Gastrocnemius medialis (tissue), 4 donors: ENCODE data around the gene STAMBP. TPM values are rescaled to one million over a fixed set of nuclear protein-coding genes. Genes with fewer than 3 reads are reported as not detected.
A peak's percentile ranks its signal among the peaks of the same experiment; 100 is the strongest.

Experiments
- ATAC-seq, 2 donors: fragments of 150-250 bp; one replicate each; pipeline ENCODE4 v1.9.1; 2016
- DNase-seq, 2 donors: peaks; one replicate each; pipeline ENCODE4 v3.0.0-alpha.2; 2019
- H3K27ac ChIP-seq, 4 donors: fragments of 200-600 bp; sonication (generic); 1 replicate in 1 of 4; 2 replicates in 3 of 4; pipeline ENCODE4 v1.5.1; 2016 to 2018; ENCODE audit warnings: mild to moderate bottlenecking in 2 of 4, moderate library complexity in 1 of 4
- H3K27me3 ChIP-seq, 3 donors: fragments of 200-600 bp; sonication (generic) in 2 of 3; 1 replicate in 1 of 3; 2 replicates in 2 of 3; pipeline versions ENCODE4 v1.5.1 to v1.6.0; 2016 to 2019; ENCODE audit warnings: mild to moderate bottlenecking in 1 of 3, moderate library complexity in 1 of 3
- H3K36me3 ChIP-seq, 2 donors: fragments of 200-600 bp; sonication (generic) in 1 of 2; one replicate each; pipeline ENCODE4 v1.5.1; 2017 to 2018
- H3K4me1 ChIP-seq, 2 donors: fragments of 200-600 bp; sonication (generic) in 1 of 2; one replicate each; pipeline ENCODE4 v1.5.1; 2016 to 2017; ENCODE audit warnings: mild to moderate bottlenecking in 2 of 2
- H3K4me3 ChIP-seq, 4 donors: fragments of 200-600 bp; sonication (generic) in 3 of 4; 1 replicate in 1 of 4; 2 replicates in 3 of 4; pipeline ENCODE4 v1.5.1; 2016 to 2019; ENCODE audit warnings: mild to moderate bottlenecking in 2 of 4
- H3K9me3 ChIP-seq, 3 donors: fragments of 200-600 bp; sonication (generic) in 2 of 3; 1 replicate in 1 of 3; 2 replicates in 2 of 3; pipeline ENCODE4 v1.5.1; 2016 to 2019
- POLR2A ChIP-seq, 2 donors: fragments of 450-650 bp; IDR thresholded peaks; one replicate each; pipeline ENCODE4 v1.6.1; 2017; ENCODE audit warnings: antibody characterized with exemption in 2 of 2, mild to moderate bottlenecking in 2 of 2, moderate library complexity in 2 of 2
- in situ Hi-C, 4 donors: fragments of 200-750 bp; cut with MboI; loops; one replicate each; pipeline versions ENCODE4 v1.15.0 to v1.8.0; 2017; ENCODE audit warnings: low sequenced_read_pairs in 4 of 4
- intact Hi-C: fragments of 100-400 bp; cut with DNase I; formaldehyde crosslinking; loops from one replicate; pipeline ENCODE4 v1.15.1; 2023; ENCODE audit warnings: low total_unique reads
- total RNA-seq, 4 donors: library from RNA; depleted of rRNA; stranded (reverse); fragments of >200 nt; gene quantifications; one replicate each; pipeline versions ENCODE4 v1.1.0 to v1.2.3, GENCODE V29; 2016
- TF ChIP-seq, protein P1 (sequence below), 5 experiments: fragments of 450-650 bp in 3 of 5; fragments of 200-600 bp in 2 of 5; sonication (generic) in 2 of 5; IDR thresholded peaks in 4 of 5; conservative IDR thresholded peaks in 1 of 5; 1 replicate in 4 of 5; 2 replicates in 1 of 5; pipeline ENCODE4 v1.5.1; 2016 to 2019; ENCODE audit warnings: antibody characterized with exemption in 5 of 5, mild to moderate bottlenecking in 3 of 5, moderate library complexity in 3 of 5

STAMBP gene
- total RNA-seq, 4 donors from 2014 or later, result 38.0 to 85.4 (median 67.1) TPM

DNA sequence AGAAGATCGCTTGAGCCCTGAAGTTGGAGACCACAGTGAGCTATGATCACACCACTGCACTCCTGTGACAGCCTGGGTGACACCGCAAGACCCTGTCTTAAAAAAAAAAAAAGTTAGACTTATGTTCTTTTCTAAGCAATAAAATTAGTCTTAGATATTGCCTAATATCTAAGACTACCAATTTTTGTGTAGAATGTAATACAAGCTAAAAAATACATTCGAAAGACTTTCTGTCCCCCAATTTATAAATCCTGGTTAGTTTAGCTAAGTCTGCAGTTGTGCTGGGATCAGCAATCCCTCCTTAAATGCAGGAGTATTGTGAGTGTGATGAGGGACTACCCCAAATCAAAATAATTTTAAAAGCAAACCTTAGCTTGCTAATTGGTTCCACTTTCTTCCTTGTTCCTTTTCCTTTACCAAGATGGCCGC lies 358 bp upstream of the STAMBP start:
- intact Hi-C loops, result loop anchor here (10.0 kb wide), 6 partner anchors 156 to 566 kb away; partner anchors contain the start of genes BOLA3, MOB1A and TET3
- H3K4me1 ChIP-seq, result peaks cover 42 to 46% of the 10 kb centered on the region in 2 donors
- peaks cover 0 to 15% of the 10 kb centered on the region in 2 donors for H3K36me3 ChIP-seq
- in situ Hi-C loops, result loop anchor here in 2 of 4 donors (10.0 to 25.0 kb wide), 3 partner anchors 96 to 506 kb away; partner anchors contain the start of gene DGUOK (in 1 of the 2)
- DNase-seq (no peak), ATAC-seq (no peak)
- H3K9me3 ChIP-seq, result no peaks in the 10 kb centered on the region
- no peak for TF ChIP-seq POLR2A (IDR thresholded peaks at IDR 0.05)
- TF ChIP-seq, protein P1, sequence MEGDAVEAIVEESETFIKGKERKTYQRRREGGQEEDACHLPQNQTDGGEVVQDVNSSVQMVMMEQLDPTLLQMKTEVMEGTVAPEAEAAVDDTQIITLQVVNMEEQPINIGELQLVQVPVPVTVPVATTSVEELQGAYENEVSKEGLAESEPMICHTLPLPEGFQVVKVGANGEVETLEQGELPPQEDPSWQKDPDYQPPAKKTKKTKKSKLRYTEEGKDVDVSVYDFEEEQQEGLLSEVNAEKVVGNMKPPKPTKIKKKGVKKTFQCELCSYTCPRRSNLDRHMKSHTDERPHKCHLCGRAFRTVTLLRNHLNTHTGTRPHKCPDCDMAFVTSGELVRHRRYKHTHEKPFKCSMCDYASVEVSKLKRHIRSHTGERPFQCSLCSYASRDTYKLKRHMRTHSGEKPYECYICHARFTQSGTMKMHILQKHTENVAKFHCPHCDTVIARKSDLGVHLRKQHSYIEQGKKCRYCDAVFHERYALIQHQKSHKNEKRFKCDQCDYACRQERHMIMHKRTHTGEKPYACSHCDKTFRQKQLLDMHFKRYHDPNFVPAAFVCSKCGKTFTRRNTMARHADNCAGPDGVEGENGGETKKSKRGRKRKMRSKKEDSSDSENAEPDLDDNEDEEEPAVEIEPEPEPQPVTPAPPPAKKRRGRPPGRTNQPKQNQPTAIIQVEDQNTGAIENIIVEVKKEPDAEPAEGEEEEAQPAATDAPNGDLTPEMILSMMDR (IDR thresholded peaks at IDR 0.05 in 4 of 5, conservative IDR thresholded peaks at IDR 0.05 in 1 of 5), result no peak
- H3K27ac ChIP-seq, result peak overlapping the region; percentile 92 to 97 (median 96)
- peak overlapping the region; percentile 52 to 94 (median 86) for H3K4me3 ChIP-seq
- H3K27me3 ChIP-seq, result no peaks in the 10 kb centered on the region

DNA sequence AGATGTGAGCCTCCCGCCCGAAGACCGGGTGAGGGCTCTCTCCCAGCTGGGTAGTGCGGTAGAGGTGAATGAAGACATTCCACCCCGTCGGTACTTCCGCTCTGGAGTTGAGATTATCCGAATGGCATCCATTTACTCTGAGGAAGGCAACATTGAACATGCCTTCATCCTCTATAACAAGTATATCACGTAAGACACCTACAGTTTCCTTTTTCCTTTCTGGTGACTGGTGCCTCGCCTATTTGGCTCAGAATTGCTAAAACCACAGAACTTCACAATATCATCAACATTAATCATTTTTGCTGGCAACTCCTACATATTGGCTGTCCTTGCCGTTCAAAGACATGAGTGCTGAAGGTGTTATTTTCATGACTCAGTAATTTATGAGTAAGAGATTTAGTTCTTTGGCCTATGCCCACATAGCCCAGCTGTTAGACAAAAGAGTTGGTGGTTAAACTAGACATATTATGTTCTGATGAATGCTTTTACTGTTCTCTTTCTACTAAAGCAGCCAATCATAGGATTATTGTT lies 2.2 kb downstream of the STAMBP start:
- DNase-seq (no peak), ATAC-seq (peak in 1 of 2 donors; percentile 44)
- in situ Hi-C loops (loop anchor here in 1 of 4 donors (25.0 kb wide), 1 partner anchor 331 kb away; no protein-coding TSS in a partner anchor), intact Hi-C loops (loop anchor here (5.0 kb wide), 1 partner anchor 171 kb away; no protein-coding TSS in a partner anchor)
- Histone ChIP-seq H3K27me3 (no peaks in the 10 kb centered on the region), H3K4me1 (peaks cover 47 to 56% of the 10 kb centered on the region in 2 donors), H3K36me3 (peaks cover 0 to 15% of the 10 kb centered on the region in 2 donors), H3K4me3 (peak overlapping the region in 1 of 4 donors; percentile 94), H3K9me3 (no peaks in the 10 kb centered on the region), H3K27ac (peak overlapping the region; percentile 75 to 96 (median 94))
- TF ChIP-seq POLR2A (IDR thresholded peaks at IDR 0.05), result no peak
- TF ChIP-seq, protein P1 (IDR thresholded peaks at IDR 0.05 in 4 of 5, conservative IDR thresholded peaks at IDR 0.05 in 1 of 5), result no peak

DNA sequence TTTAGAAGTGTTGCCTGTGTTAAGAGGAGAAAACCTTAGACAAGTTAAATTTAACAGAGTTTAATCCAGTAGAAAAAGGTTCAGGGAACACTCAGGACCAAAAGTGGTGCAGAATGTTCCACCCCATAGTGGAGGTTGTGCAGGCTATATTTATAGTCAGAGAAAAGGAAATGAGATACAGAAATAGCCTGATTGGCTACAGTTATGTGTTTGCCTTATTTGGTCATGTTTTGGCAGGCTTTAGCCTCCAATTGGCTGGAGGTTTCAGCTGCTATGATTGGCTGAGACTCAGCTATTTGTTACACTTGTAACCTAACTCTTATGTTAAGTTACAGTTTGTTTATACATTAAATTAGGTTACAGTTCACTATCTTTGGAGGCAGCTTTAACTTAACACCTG lies 4.2 kb downstream of the STAMBP start:
- peak; percentile 74 to 81 for ATAC-seq
- intact Hi-C loops, result loop anchor here (5.0 kb wide), 1 partner anchor 169 kb away; no protein-coding TSS in a partner anchor
- Histone ChIP-seq H3K36me3 (peaks cover 0 to 15% of the 10 kb centered on the region in 2 donors), H3K4me3 (no peak overlapping the region), H3K27me3 (no peaks in the 10 kb centered on the region), H3K27ac (peak overlapping the region; percentile 75 to 96 (median 94)), H3K4me1 (peaks cover 52 to 64% of the 10 kb centered on the region in 2 donors), H3K9me3 (no peaks in the 10 kb centered on the region)
- TF ChIP-seq, protein P1 (IDR thresholded peaks at IDR 0.05 in 4 of 5, conservative IDR thresholded peaks at IDR 0.05 in 1 of 5), result no peak
- TF ChIP-seq POLR2A (IDR thresholded peaks at IDR 0.05), result peak; percentile 9 to 72
- DNase-seq, result peak; percentile 35 to 65
- in situ Hi-C loops, result loop anchor here in 1 of 4 donors (25.0 kb wide), 1 partner anchor 329 kb away; no protein-coding TSS in a partner anchor

DNA sequence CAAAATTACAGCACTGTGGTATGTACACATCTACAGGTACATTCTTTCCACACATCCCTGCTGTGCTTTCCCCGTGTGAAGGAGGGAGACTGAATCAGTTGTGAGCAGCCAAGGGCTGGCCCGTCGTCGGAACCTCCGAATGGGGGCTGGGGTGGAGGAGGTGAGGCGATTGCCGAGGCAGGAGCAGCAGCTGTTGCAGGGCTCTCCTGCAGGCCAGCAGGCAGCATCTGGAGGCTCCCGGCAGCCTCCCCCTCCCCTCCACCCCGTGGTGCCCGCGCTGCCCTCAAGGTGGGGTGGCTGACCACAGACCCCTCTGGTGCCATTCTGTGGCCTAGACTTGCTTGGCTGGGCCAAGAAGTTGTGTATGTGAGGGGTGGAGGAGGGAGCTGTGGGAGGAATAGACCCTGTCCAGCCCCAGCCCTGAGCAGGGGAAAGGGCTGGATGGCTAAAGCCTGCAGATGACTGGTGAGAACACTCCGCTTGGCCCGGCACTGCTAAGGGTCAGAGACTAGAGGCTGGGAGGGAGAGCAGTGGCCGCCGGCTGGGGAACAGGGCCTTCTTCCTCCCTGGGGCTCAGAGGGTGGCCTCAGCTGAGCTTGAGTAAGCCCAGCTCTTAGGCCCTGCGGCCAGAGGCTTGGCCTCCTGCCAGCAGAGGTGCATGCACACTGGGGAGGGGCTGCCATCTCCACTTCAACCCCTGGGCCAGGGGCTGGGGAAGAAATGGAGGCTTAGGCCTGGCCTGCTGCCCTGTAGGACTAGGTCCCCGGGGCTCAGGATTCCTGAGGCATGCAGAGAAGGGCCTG lies 7.6 kb downstream of the STAMBP start:
- peaks cover 0 to 14% of the 10 kb centered on the region in 2 donors for H3K36me3 ChIP-seq
- H3K9me3 ChIP-seq, result no peaks in the 10 kb centered on the region
- H3K27ac ChIP-seq, result peak overlapping the region in 3 of 4 donors; percentile 19 to 66 (median 46)
- ATAC-seq (no peak), DNase-seq (no peak)
- H3K4me3 ChIP-seq, result no peak overlapping the region
- TF ChIP-seq, protein P1 (IDR thresholded peaks at IDR 0.05 in 4 of 5, conservative IDR thresholded peaks at IDR 0.05 in 1 of 5), result no peak
- TF ChIP-seq POLR2A (IDR thresholded peaks at IDR 0.05), result no peak
- in situ Hi-C loops (loop anchor here in 1 of 4 donors (25.0 kb wide), 1 partner anchor 326 kb away; no protein-coding TSS in a partner anchor), intact Hi-C loops (no loop called here)
- peaks cover 51 to 58% of the 10 kb centered on the region in 2 donors for H3K4me1 ChIP-seq
- no peaks in the 10 kb centered on the region for H3K27me3 ChIP-seq
